ENCODE results near the gene EHD1. TPM values are rescaled to one million over a fixed set of nuclear protein-coding genes. Genes with fewer than 3 reads are reported as not detected.

Gene EHD1
- total and polyA plus RNA-seq, 9 donors = 14.3 to 87.8 (median 33.5) TPM

DNA sequence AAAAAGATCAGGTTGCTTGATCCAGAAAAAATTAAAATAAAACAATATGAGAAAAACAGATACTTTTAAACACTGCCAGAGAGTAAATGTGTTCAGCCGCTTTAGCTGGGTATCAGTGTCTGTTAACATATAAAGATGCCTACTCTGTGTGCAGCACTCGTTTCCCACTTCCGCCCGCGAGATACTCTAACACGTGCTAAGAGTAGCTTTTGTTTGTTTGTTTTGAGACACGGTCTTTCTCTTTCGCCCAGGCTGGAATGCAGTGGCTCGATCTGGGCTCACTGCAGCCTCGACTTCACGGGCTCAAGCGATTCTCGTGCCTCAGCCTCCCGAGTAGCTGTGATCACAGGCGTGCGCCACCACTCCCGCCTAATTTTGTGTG is 67.5 kb downstream of the EHD1 start:
- no peak overlapping the region for H3K27ac ChIP-seq
- H3K27me3 ChIP-seq = no peaks in the 10 kb centered on the region
- peak in 1 of 5 donors; percentile 49 for DNase-seq

GRCh38 chr11:64810271-64810890 is 68.0 kb downstream of the EHD1 start, which contains the start of gene MEN1:
TSS of gene MEN1 (minus strand) at chr11:64810551. CDS start at chr11:64810109, 442 bp downstream.
- Histone ChIP-seq H3K4me3 (peak within 1 kb of the TSS; percentile 88), H3K27ac (peak within 1 kb of the TSS in 1 of 2 donors; percentile 41), H3K27me3 (no peaks in the 10 kb centered on the region), H3K9me3 (no peaks in the 10 kb centered on the region), H3K36me3 (no peaks in the 10 kb centered on the region), H3K4me1 (ENCODE audit: insufficient read depth) (peaks cover 5% of the 10 kb centered on the region)
- peak; percentile 93 to 96 (median 94) for DNase-seq
- intact Hi-C loops (cut with DNase I) = no loop called here
- TF ChIP-seq, protein P1, sequence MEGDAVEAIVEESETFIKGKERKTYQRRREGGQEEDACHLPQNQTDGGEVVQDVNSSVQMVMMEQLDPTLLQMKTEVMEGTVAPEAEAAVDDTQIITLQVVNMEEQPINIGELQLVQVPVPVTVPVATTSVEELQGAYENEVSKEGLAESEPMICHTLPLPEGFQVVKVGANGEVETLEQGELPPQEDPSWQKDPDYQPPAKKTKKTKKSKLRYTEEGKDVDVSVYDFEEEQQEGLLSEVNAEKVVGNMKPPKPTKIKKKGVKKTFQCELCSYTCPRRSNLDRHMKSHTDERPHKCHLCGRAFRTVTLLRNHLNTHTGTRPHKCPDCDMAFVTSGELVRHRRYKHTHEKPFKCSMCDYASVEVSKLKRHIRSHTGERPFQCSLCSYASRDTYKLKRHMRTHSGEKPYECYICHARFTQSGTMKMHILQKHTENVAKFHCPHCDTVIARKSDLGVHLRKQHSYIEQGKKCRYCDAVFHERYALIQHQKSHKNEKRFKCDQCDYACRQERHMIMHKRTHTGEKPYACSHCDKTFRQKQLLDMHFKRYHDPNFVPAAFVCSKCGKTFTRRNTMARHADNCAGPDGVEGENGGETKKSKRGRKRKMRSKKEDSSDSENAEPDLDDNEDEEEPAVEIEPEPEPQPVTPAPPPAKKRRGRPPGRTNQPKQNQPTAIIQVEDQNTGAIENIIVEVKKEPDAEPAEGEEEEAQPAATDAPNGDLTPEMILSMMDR (IDR thresholded peaks at IDR 0.05) = no peak
- TF ChIP-seq EP300 (IDR thresholded peaks at IDR 0.05) (no peak), POLR2A (IDR thresholded peaks at IDR 0.05) (peak; percentile 38)
- WGBS, 3 donors = 0 to 1% (median 1%) methylated on average over 37 to 46 of the region's 46 CpGs

More for the DNA sequence above, 67.5 kb downstream of the EHD1 start:
- 40 to 58% (median 43%) methylated on average over 17 of the region's 17 CpGs for WGBS, 3 donors
- Histone ChIP-seq H3K4me3 (peak overlapping the region; percentile 88), H3K9me3 (no peaks in the 10 kb centered on the region), H3K4me1 (ENCODE audit: insufficient read depth) (peaks cover 5% of the 10 kb centered on the region), H3K36me3 (no peaks in the 10 kb centered on the region)
- intact Hi-C loops (cut with DNase I) = no loop called here
- TF ChIP-seq POLR2A (IDR thresholded peaks at IDR 0.05) = no peak
- TF ChIP-seq EP300 (IDR thresholded peaks at IDR 0.05) = no peak
- TF ChIP-seq, protein P1 (IDR thresholded peaks at IDR 0.05) = no peak

DNA sequence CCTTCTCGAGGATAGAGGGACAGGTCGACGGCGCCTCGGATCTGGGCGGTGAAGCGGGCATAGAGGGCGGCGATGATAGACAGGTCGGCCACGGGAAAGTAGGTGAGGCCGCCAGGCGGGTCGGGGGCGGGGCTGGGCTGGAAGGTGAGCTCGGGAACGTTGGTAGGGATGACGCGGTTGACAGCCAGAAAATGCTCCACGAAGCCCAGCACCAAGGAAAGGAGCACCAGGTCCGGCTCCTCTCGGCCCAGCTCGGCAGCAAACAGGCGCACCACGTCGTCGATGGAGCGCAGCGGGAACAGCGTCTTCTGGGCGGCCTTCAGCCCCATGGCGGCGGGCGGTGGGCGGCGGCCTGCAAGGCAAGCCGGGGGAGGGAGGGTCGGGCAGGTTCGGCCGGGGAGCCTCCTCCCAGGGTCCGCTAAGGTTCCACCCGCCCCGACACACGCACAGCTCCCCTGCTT is 68.6 kb downstream of the EHD1 start:
- DNase-seq = no peak
- 3% methylated on average over 34 to 44 of the region's 44 CpGs for WGBS, 3 donors
- Histone ChIP-seq H3K4me3 (peak overlapping the region; percentile 88), H3K27ac (peak overlapping the region in 1 of 2 donors; percentile 41), H3K4me1 (ENCODE audit: insufficient read depth) (peaks cover 5% of the 10 kb centered on the region), H3K36me3 (no peaks in the 10 kb centered on the region), H3K27me3 (no peaks in the 10 kb centered on the region), H3K9me3 (no peaks in the 10 kb centered on the region)
- TF ChIP-seq POLR2A (IDR thresholded peaks at IDR 0.05) = no peak
- TF ChIP-seq, protein P1 (IDR thresholded peaks at IDR 0.05) = no peak
- intact Hi-C loops (cut with DNase I) = no loop called here

- 89 to 92% (median 91%) methylated on average over 9 of the region's 9 CpGs for WGBS, 3 donors
Observed at GRCh38 chr11:64805481-64805880, 72.9 kb downstream of the EHD1 start.

More at GRCh38 chr11:64805481-64805880, 72.9 kb downstream of the EHD1 start:
- no peak for DNase-seq
- Histone ChIP-seq H3K4me1 (ENCODE audit: insufficient read depth) (peaks cover 6% of the 10 kb centered on the region), H3K36me3 (no peaks in the 10 kb centered on the region), H3K4me3 (no peak overlapping the region), H3K27ac (no peak overlapping the region), H3K27me3 (no peaks in the 10 kb centered on the region), H3K9me3 (no peaks in the 10 kb centered on the region)
- TF ChIP-seq, protein P1 (IDR thresholded peaks at IDR 0.05) = no peak
- no peak for TF ChIP-seq EP300 (IDR thresholded peaks at IDR 0.05)
- TF ChIP-seq POLR2A (IDR thresholded peaks at IDR 0.05) = no peak
- intact Hi-C loops (cut with DNase I) = no loop called here

All from ovary (tissue), 9 donors.